Fibroblast of skin of right biceps (primary cell): Measurements from ENCODE around the gene MRPL27.
A peak's percentile ranks its signal among the peaks of the same experiment; 100 is the strongest.

ENCODE experiments used
- DNase-seq: peaks from one replicate; pipeline ENCODE4 v3.0.0-alpha.2; 2013

Gene MRPL27

DNA sequence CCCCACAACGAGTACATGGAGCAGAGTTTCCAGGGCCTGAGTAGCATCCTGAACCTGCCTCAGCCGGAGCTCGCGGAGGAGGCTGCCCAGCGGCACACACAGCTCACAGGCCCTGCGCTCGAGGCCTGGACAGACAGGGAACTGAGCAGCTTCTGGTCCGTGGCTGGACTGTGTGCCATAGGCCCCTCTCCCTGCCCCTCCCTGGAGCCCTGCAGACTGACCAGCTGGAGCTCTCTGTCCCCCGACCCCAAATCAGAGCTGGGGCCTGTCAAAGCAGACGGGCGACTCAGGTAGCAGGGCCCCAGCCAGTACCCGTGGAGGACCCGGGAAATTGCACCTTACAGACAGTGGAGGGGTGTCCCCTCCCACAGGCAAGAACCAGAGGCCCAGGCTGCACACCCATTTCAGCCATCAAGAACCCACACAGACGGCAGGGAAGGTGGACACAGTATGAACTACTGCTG lies 13.0 kb downstream of the MRPL27 start:
- no peak for DNase-seq

DNA sequence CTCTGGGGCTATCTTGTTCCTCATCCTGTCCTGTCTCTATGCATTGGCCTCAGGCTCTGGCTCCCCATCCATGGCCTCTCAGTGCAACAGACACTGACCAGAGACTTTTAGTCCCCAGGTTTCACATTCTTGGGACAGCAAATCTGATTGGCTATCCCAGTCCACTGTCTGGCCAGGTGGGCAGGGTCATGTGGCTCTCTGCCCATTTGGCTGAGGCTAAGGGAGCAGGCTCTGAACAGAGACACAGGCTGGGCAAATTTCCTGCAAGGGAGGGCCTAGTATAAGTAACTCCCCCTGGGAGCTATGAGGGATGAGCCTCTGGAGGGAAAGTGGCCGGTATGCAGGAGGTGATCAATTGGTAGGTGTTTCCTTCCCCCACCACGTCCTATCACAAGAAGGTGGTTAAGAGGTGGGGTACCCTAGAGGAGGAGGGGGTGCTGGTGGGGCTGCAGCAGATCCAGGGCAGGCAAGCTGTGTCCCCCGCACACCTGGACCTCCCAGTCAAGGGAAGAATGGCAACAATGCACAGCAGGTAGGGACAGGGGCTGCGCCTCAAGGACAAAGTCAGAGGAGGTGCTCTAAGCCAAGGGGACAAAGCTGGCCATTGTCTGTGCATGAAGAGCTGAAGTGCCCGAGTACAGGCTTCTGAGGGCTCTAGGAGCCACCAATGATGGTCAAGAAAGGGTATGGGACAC lies 13.8 kb downstream of the MRPL27 start:
- DNase-seq: no peak

- no peak for DNase-seq
Measured at GRCh38 chr17:50358177-50358576, 14.8 kb downstream of the MRPL27 start.

- no peak for DNase-seq
Measured at GRCh38 chr17:50356892-50357510, 16.0 kb downstream of the MRPL27 start.

GRCh38 chr17:50356418-50356817 lies 16.6 kb downstream of the MRPL27 start:
- no peak for DNase-seq

DNA sequence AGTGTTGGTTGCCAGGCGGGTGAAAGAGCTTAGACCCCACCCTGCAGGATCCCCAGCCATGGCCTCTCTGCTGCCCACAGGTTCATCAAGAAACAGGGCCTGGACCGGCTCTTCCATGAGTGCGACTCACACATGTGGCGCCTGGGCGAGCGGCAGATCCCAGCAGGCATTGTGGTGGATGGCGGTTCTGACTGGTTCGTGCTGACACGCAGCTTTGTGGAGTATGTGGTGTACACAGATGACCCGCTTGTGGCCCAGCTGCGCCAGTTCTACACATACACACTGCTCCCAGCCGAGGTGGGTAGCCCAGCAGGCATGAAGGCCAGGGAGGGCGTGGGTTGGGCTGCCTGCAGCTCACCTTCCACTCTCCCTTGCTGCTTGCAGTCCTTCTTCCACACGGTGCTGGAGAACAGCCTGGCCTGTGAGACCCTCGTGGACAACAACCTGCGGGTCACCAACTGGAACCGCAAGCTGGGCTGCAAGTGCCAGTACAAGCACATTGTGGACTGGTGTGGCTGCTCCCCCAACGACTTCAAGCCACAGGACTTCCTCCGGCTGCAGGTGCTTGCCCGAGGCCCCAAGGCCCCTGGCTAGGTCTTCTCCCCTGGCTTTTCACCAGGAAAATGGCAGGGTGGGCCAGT lies 17.2 kb downstream of the MRPL27 start:
- no peak for DNase-seq

- no peak for DNase-seq
Measured at GRCh38 chr17:50355336-50355700, 17.7 kb downstream of the MRPL27 start.

DNA sequence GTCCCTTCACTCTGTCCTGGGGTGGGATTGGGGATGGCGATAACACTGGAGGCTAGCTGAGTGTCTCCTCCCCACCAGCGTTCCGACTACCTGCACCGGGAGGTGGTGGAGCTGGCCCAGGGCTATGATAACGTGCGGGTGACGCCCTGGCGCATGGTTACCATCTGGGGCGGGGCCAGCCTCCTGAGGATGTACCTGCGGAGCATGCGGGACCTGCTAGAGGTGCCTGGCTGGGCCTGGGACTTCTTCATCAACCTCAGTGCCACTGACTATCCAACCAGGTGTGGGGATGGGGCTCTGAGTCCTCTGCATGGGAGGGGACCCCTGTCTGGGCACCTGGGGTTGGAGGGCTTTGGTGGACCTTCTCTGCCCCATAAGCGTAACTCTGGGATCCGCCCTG lies 18.2 kb downstream of the MRPL27 start:
- DNase-seq: no peak

DNA sequence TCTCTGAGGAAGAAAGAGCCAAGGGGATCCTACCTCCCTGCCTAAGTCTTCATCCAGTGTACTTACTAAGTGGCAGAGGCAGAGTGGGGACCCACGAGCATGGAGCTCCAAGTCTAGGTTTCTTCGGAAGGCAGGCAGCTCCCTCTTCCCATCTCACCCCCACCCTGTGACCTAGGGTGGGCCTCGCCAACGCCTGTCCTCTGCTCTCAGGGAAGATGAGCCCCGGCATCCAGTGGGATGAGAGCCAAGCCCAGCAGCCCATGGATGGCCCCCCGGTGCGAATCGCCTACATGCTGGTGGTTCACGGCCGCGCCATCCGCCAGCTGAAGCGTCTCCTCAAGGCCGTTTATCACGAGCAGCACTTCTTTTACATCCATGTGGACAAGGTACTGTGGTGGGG lies 18.8 kb downstream of the MRPL27 start:
- no peak for DNase-seq

DNA sequence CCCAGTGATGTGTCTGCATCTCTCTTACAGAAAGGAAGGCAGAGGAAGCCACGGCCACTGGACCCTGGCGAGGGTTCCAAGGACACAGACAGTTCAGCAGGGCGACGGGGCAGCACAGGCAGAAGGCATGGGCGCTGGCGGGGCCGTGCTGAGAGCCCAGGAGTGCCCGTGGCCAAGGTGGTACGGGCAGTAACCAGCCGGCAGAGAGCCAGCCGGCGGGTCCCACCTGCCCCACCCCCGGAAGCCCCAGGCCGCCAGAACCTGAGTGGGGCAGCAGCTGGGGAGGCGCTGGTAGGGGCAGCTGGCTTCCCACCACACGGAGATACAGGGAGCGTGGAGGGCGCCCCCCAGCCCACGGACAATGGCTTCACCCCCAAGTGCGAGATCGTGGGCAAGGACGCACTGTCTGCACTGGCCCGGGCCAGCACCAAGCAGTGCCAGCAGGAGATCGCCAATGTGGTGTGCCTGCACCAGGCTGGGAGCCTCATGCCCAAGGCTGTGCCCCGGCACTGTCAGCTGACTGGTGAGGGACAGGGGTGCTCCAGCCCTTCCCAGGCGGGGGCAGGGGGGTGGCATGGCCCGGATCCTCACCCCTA lies 19.3 kb downstream of the MRPL27 start:
- DNase-seq: no peak

DNA sequence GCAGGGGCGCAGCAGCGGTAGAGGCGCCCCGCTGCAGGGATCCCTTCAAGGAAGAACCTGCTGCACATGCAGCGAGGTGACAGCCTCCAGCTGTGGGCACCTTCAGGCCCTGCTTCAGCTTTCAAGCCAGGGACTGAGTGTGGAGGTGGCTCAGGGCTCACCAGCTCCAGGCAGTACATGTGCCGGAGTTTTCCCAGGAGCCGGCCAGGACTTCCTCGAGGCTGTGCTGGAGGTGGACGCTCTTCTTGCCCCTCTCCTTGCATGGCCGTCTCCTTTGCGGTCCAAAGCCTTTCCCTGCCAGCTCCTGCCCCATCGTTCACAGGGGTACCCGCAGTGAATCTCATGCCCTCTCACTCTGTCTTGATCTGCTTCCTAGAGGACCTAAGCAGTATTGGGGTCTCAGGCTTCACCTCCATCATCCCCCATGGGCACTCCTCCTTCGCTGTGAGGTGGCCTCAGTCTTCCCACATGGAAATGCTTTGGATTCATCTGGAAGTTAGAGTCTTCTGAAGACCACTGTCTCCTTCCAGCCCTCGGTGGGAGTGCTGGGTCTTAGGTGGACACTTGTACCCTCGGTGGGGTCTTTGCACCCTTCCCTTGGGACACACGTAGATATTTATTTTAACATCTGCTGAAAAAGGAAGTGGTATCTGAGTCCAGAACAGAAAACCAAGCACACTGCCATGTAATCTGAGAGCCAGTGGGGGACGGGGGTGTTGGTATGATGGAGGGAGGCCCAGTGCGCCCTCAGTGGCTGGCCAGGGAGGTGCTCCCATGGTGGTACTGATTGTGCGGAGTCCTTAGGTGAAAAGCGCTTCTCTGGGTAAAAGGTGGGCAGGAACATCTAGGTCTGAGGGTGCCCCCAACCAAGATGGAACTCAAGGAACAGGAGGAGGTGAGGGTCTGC lies 20.0 kb downstream of the MRPL27 start:
- no peak for DNase-seq

GRCh38 chr17:50352072-50352692 lies 20.8 kb downstream of the MRPL27 start:
- DNase-seq: no peak

DNA sequence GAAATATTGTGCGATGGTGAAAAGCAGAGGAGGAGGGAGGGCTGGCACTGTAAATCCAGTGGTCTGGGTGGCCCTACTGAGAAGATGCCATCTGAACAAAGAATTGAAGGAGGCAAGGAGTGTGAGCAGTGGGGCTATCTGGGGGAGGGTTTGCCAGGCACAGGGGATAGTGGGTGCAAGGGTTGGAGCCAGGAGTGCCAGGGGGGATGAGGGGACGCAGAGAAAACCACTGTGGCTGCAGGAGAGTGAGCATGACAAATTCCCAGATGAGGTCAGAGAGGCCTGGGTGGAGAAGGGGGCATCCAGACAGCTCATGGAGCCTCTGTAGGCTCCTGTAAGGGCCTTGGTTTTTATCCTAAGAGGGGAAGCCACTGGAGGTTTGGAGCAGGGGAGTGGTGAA lies 22.3 kb downstream of the MRPL27 start:
- DNase-seq: no peak

GRCh38 chr17:50349243-50349600 lies 23.8 kb downstream of the MRPL27 start:
- DNase-seq: no peak

GRCh38 chr17:50348522-50349242 lies 24.3 kb downstream of the MRPL27 start:
- peak; percentile 61 for DNase-seq

DNA sequence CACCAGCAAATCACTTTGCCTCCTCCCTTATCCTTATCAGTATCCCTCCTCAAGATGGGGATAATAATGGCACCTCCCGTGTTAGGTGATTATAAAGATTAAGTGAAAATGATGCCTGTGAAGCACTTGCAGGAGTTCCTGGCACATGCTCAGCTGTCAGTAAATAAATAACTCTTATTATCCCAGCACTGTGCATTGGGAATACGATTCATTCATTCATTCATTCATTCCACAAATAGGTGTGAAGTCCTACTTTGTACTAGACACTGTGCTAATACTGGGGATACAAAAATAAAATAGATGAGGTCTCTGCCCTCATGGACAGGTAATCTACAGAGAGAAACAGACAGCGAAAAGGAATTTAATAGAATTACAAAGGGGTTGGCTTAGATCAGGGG lies 25.1 kb downstream of the MRPL27 start:
- no peak for DNase-seq

GRCh38 chr17:50347117-50347893 lies 25.7 kb downstream of the MRPL27 start:
- no peak for DNase-seq

- DNase-seq: peak; percentile 20
Measured at GRCh38 chr17:50346313-50347116, 26.5 kb downstream of the MRPL27 start.

DNA sequence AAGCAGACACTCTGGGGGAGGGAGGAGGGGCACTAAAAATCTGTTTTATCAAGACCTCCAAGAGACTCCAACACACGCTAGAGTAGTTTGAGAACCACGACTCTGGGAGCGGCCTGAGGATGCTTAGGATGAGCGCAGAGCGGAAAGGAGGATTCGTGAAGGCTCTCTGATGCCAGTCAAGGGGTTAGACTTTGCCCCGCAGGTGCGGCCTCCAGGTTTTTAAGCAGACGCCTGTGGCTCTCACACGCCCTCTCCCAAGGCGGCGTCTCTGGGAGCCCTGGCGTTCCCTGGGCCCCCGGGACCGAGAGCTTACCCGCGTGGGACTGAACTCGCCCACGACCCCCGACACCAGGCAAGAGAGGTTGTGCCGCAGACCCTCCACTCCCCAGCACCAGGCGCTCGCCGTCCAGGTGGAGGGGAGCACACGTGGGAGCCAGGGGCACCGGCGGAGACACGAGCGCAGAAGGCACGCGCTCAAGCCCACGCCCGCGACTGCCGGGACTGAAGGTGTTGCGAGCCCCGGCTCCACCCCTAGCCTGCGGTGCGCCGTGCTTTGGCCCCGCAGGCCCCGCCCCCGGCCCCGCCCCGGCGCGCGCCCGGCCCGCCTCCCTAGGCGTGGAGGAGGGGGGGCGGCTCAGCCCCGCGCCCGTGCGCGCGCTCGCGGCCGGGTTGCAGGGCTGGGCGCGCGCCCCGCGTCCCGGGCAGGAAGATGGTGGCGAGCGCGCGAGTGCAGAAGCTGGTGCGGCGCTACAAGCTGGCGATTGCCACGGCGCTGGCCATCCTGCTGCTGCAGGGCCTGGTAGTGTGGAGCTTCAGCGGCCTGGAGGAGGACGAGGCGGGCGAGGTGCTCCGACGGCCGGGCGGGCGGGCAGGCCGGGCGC lies 27.3 kb downstream of the MRPL27 start, which contains the start of gene XYLT2:
Gene XYLT2, plus strand, starts transcription at position 695 of the 881 bp plus-strand sequence. Its CDS starts 15 bp downstream, at position 710.
- DNase-seq: peak; percentile 91
